ENCODE results near the gene SUN3. TPM values are rescaled to one million over a fixed set of nuclear protein-coding genes. Genes with fewer than 3 reads are reported as not detected.

SUN3 gene
- total and polyA plus RNA-seq, 10 of the 15 experiments (the other 5 are each of a cell fraction or from before 2014, with no cell fraction given) = 0.29 to 0.48 TPM; not detected in 8

- no peak overlapping the region for H2AFZ ChIP-seq (ENCODE audit: control insufficient read depth, low read depth, low read length)
- TF ChIP-seq FOS (IDR thresholded peaks at IDR 0.05; ENCODE audit: borderline replicate concordance, extremely low read depth, insufficient read length) = no peak
- no peak for TF ChIP-seq E4F1 (IDR thresholded peaks at IDR 0.05; ENCODE audit: borderline replicate concordance, partially characterized antibody)
- TF ChIP-seq FOXK2 (IDR thresholded peaks at IDR 0.05) = no peak
- TF ChIP-seq USF2 (IDR thresholded peaks at IDR 0.05; ENCODE audit: borderline replicate concordance, low read depth, low read length) = no peak
- no peak for TF ChIP-seq IKZF2 (IDR thresholded peaks at IDR 0.05)
- no peak for TF ChIP-seq CBX3 (IDR thresholded peaks at IDR 0.05; ENCODE audit: borderline replicate concordance, low read depth)
- TF ChIP-seq BACH1 (IDR thresholded peaks at IDR 0.05; ENCODE audit: borderline replicate concordance) = no peak
- no peaks in the 10 kb centered on the region for H3K4me1 ChIP-seq (ENCODE audit: control insufficient read depth, insufficient read depth, low read length)
- POLR2A ChIA-PET = no interaction called here
- SMC1A ChIA-PET (ENCODE audit: uncharacterized antibody, unreplicated experiment) = no interaction called here
- DNase-seq (ENCODE audit: low read depth, low spot score) (no peak), FAIRE-seq (no peak), ATAC-seq (no peak)
- H3K9ac ChIP-seq (ENCODE audit: control insufficient read depth, insufficient read depth, low read length) = no peak overlapping the region
- in situ Hi-C loops (cut with MboI) (no loop called here), intact Hi-C loops (cut with micrococcal nuclease; ENCODE audit: unreplicated experiment) (no loop called here)
- no peaks in the 10 kb centered on the region for H4K20me1 ChIP-seq (ENCODE audit: control insufficient read depth, insufficient read depth)
- H3K4me2 ChIP-seq (ENCODE audit: control insufficient read depth, insufficient read depth) = no peak overlapping the region
- BruUV-seq (replicated peaks) = no TSS peak
- CTCF ChIA-PET = no interaction called here
- H3K27me3 ChIP-seq (replicated peaks in 1 of 2; ENCODE audit: control insufficient read depth in 2 of 2, insufficient read depth in 2 of 2, low read length in 1 of 2) = 0 out of 4 replicates have a peak, but pooled peaks cover 0 to 2% of the 10 kb centered on the region in 2 experiments
- RAD21 ChIA-PET (ENCODE audit: unreplicated experiment) = no interaction called here
- no peaks in the 10 kb centered on the region for H3K79me2 ChIP-seq (ENCODE audit: control insufficient read depth, insufficient read depth, low read length)
- no peaks in the 10 kb centered on the region for H3K36me3 ChIP-seq (ENCODE audit: control insufficient read depth in 2 of 2, insufficient read depth in 2 of 2, low read length in 1 of 2)
- H3K27ac ChIP-seq (ENCODE audit: control insufficient read depth, insufficient read depth) = no peak overlapping the region
- H3K9me3 ChIP-seq (replicated peaks; ENCODE audit: control insufficient read depth, insufficient read depth, low read length) = no peaks in the 10 kb centered on the region
- no peak overlapping the region for H3K4me3 ChIP-seq
- WGBS (ENCODE audit: insufficient coverage, insufficient replicate concordance, low lambda C conversion rate, missing lambda C conversion rate) = 91% methylated on average over 3 of the region's 3 CpGs
Observed at GRCh38 chr7:48042216-48042615, 13.3 kb upstream of the SUN3 start.

All from GM12878 (cell line).